ENCODE measurements around the gene ANKRD49.
"Not testable (repeated sequence)": the region's sequence is repeated elsewhere in the genome, so short reads cannot be mapped to it uniquely, and the experiment has no call there.

ANKRD49 gene

GRCh38 chr11:94493281-94494125, at the start of gene ANKRD49, which contains the start of gene MRE11:
TSS of gene ANKRD49 (plus strand) at chr11:94493984. CDS start at chr11:94496694, 2,710 bp downstream.
TSS of gene MRE11 (minus strand) at chr11:94493844. CDS start at chr11:94492801, 1,043 bp downstream.
- DNase-seq, result peak; percentile 99

- no peak for DNase-seq
These were observed 48.1 kb upstream of the ANKRD49 start for GRCh38 chr11:94445641-94446040.

- DNase-seq, result no peak
These were observed 46.6 kb upstream of the ANKRD49 start for GRCh38 chr11:94447149-94447548.

GRCh38 chr11:94449029-94449428, 44.8 kb upstream of the ANKRD49 start:
- no peak for DNase-seq

GRCh38 chr11:94449437-94449836, 44.3 kb upstream of the ANKRD49 start:
- no peak for DNase-seq

GRCh38 chr11:94450048-94450447, 43.7 kb upstream of the ANKRD49 start:
- DNase-seq, result no peak

GRCh38 chr11:94452988-94453387, 40.8 kb upstream of the ANKRD49 start:
- no peak for DNase-seq

- no peak for DNase-seq
These were observed 39.5 kb upstream of the ANKRD49 start for GRCh38 chr11:94454301-94454700.

GRCh38 chr11:94455861-94456260, 37.9 kb upstream of the ANKRD49 start:
- DNase-seq, result no peak

GRCh38 chr11:94457118-94458029, 36.4 kb upstream of the ANKRD49 start:
- no peak for DNase-seq

GRCh38 chr11:94459576-94459975, 34.2 kb upstream of the ANKRD49 start:
- no peak for DNase-seq

GRCh38 chr11:94469416-94469815, 24.4 kb upstream of the ANKRD49 start:
- DNase-seq, result no peak

- peak; percentile 73 for DNase-seq
These were observed 20.6 kb upstream of the ANKRD49 start for GRCh38 chr11:94472916-94473799.

- DNase-seq, result no peak
These were observed 16.2 kb upstream of the ANKRD49 start for GRCh38 chr11:94477624-94478023.

GRCh38 chr11:94481342-94481741, 12.4 kb upstream of the ANKRD49 start:
- DNase-seq, result no peak

GRCh38 chr11:94486068-94486467, 7.7 kb upstream of the ANKRD49 start:
- DNase-seq, result no peak

GRCh38 chr11:94494126-94494680, 419 bp downstream of the ANKRD49 start:
- DNase-seq, result peak; percentile 92

- DNase-seq, result no peak
These were observed 6.4 kb downstream of the ANKRD49 start for GRCh38 chr11:94500181-94500580.

GRCh38 chr11:94501522-94501921, 7.7 kb downstream of the ANKRD49 start:
- no peak for DNase-seq

GRCh38 chr11:94504689-94505293, 11.0 kb downstream of the ANKRD49 start:
- DNase-seq, result peak; percentile 60

- not testable (repeated sequence) for DNase-seq
These were observed 12.7 kb downstream of the ANKRD49 start for GRCh38 chr11:94506513-94506912.

GRCh38 chr11:94507485-94507884, 13.7 kb downstream of the ANKRD49 start:
- no peak for DNase-seq

All from KG1 (cell line).